IMR-90 (cell line): Measurements from ENCODE around the gene JMY. TPM values are rescaled to one million over a fixed set of nuclear protein-coding genes. Genes with fewer than 3 reads are reported as not detected.

Experiments
- ATAC-seq: fragments of 200-7000 bp; cut with Tn5 transposase; 2 replicates; pipeline ENCODE4 v1.9.1; 2020; ENCODE audit warnings: low read depth, mild to moderate bottlenecking, moderate library complexity
- BruUV-seq: library from RNA; stranded (reverse); fragments of 400-500 nt; replicated peaks from 2 replicates; lab custom pipeline; 2021; lab: Mats Ljungman, UMichigan
- CTCF ChIA-PET: fragments of 300-600 bp; formaldehyde crosslinking; extraction: SDS; loops from one replicate; lab custom pipeline; 2021; ENCODE audit warnings: antibody characterized with exemption; lab: Yijun Ruan, JAX
- POLR2A ChIA-PET: fragments of 300-600 bp; sonication (Branson Sonifier 250); formaldehyde crosslinking; loops from one replicate; lab custom pipeline; 2022; ENCODE audit warnings: antibody characterized with exemption; ENCODE audit not compliant: unreplicated experiment; lab: Charles Lee
- DNase-seq: peaks from one replicate; pipeline ENCODE4 v3.0.0; 2013
- H2AFZ ChIP-seq: replicated peaks from 2 replicates; pipeline ENCODE3; 2013; ENCODE audit warnings: low read length, mild to moderate bottlenecking; ENCODE audit not compliant: poor library complexity
- H2AK5ac ChIP-seq: 2 replicates; pipeline ENCODE4 v1.6.1; 2013; ENCODE audit warnings: low read depth, low read length, inconsistent platforms
- H2AK9ac ChIP-seq: replicated peaks from 2 replicates; pipeline ENCODE3; 2013; ENCODE audit warnings: mild to moderate bottlenecking, low read depth, low read length, moderate library complexity; ENCODE audit not compliant: poor library complexity
- H2BK120ac ChIP-seq: 2 replicates; pipeline ENCODE4 v1.6.1; 2013; ENCODE audit warnings: low read depth, low read length, inconsistent platforms
- H2BK15ac ChIP-seq: 3 replicates; pipeline ENCODE4 v1.6.1; 2013; ENCODE audit warnings: low read depth, low read length, inconsistent platforms
- H2BK20ac ChIP-seq: 2 replicates; pipeline ENCODE4 v1.6.1; 2013; ENCODE audit warnings: low read depth, mild to moderate bottlenecking, inconsistent platforms, low read length, moderate library complexity
- H2BK5ac ChIP-seq: 2 replicates; pipeline ENCODE4 v1.6.1; 2013; ENCODE audit warnings: mild to moderate bottlenecking, low read depth, low read length, inconsistent platforms; ENCODE audit not compliant: poor library complexity, severe bottlenecking
- H3K14ac ChIP-seq: replicated peaks from 2 replicates; pipeline ENCODE4 v1.6.1; 2013; ENCODE audit warnings: low read depth, low read length, inconsistent platforms
- H3K18ac ChIP-seq: 2 replicates; pipeline ENCODE4 v1.6.1; 2013; ENCODE audit warnings: low read depth, low read length, control low read depth
- H3K23ac ChIP-seq: 2 replicates; pipeline ENCODE4 v1.6.1; 2013; ENCODE audit warnings: low read depth, low read length, inconsistent platforms
- H3K27ac ChIP-seq: 2 replicates; pipeline ENCODE4 v1.5.1; 2013; ENCODE audit warnings: mild to moderate bottlenecking, control low read depth, low read length; ENCODE audit not compliant: insufficient read depth
- H3K27me3 ChIP-seq: 2 replicates; pipeline ENCODE4 v1.6.1; 2013; ENCODE audit warnings: low read length; ENCODE audit not compliant: control insufficient read depth, insufficient read depth
- H3K36me3 ChIP-seq: 2 replicates; pipeline ENCODE4 v1.6.1; 2013; ENCODE audit warnings: low read length, mixed read lengths; ENCODE audit not compliant: control insufficient read depth, insufficient read depth
- H3K4ac ChIP-seq: 2 replicates; pipeline ENCODE4 v1.6.1; 2013; ENCODE audit warnings: low read depth, low read length, inconsistent platforms
- H3K4me1 ChIP-seq: 2 replicates; pipeline ENCODE4 v1.6.1; 2013; ENCODE audit warnings: low read length, mixed read lengths; ENCODE audit not compliant: control insufficient read depth, insufficient read depth
- H3K4me2 ChIP-seq: 2 replicates; pipeline ENCODE4 v1.6.1; 2013; ENCODE audit warnings: low read depth, mild to moderate bottlenecking, control low read depth, low read length, moderate library complexity
- H3K4me3 ChIP-seq: 2 replicates; pipeline ENCODE4 v1.5.1; 2013; ENCODE audit warnings: low read depth, mild to moderate bottlenecking, control low read depth, low read length, moderate library complexity; ENCODE audit not compliant: insufficient read depth
- H3K56ac ChIP-seq: 2 replicates; pipeline ENCODE4 v1.6.1; 2013; ENCODE audit warnings: low read length, inconsistent platforms; ENCODE audit not compliant: insufficient read depth; ENCODE audit errors: extremely low read depth
- H3K79me1 ChIP-seq, 2 experiments: 2 replicates each; pipeline ENCODE4 v1.6.1; 2013; ENCODE audit warnings: low read length in 2 of 2, inconsistent platforms in 1 of 2, low read depth in 1 of 2
- H3K9ac ChIP-seq: 2 replicates; pipeline ENCODE4 v1.6.1; 2013; ENCODE audit warnings: low read depth, low read length, control low read depth
- H3K9me1 ChIP-seq: 2 replicates; pipeline ENCODE4 v1.6.1; 2013; ENCODE audit warnings: low read length, inconsistent platforms; ENCODE audit not compliant: insufficient read depth
- H3K9me3 ChIP-seq: 2 replicates; pipeline ENCODE4 v1.6.1; 2013; ENCODE audit warnings: low read length; ENCODE audit not compliant: control insufficient read depth, insufficient read depth
- H4K20me1 ChIP-seq: 2 replicates; pipeline ENCODE4 v1.6.1; 2013; ENCODE audit warnings: low read length, inconsistent platforms; ENCODE audit not compliant: insufficient read depth
- H4K5ac ChIP-seq: 2 replicates; pipeline ENCODE4 v1.6.1; 2013; ENCODE audit warnings: mild to moderate bottlenecking, low read depth, low read length, control low read depth
- H4K8ac ChIP-seq, 2 experiments: 2 replicates each; pipeline ENCODE4 v1.6.1; 2013; ENCODE audit warnings: low read depth in 2 of 2, low read length in 2 of 2, control low read depth in 1 of 2, inconsistent platforms in 1 of 2
- H4K91ac ChIP-seq: 2 replicates; pipeline ENCODE4 v1.6.1; 2013; ENCODE audit warnings: low read depth, low read length, inconsistent platforms; ENCODE audit not compliant: insufficient read depth
- BHLHE40 ChIP-seq: fragments of 150-350 bp; IDR thresholded peaks from 2 replicates; pipeline ENCODE4 v1.6.1; 2016; ENCODE audit warnings: mild to moderate bottlenecking, low read depth, low read length
- CEBPB ChIP-seq: IDR thresholded peaks from 2 replicates; pipeline ENCODE4 v1.6.1; 2012; ENCODE audit warnings: low read depth, low read length, improper control_type of control experiment
- CHD1 ChIP-seq: IDR thresholded peaks from 2 replicates; pipeline ENCODE4 v1.6.1; 2012; ENCODE audit warnings: low read depth, low read length, improper control_type of control experiment
- CTCF ChIP-seq: conservative IDR thresholded peaks from 2 replicates; pipeline ENCODE4 v1.5.1; 2012; ENCODE audit warnings: mild to moderate bottlenecking, low read depth, low read length, improper control_type of control experiment
- ELK1 ChIP-seq: fragments of 150-350 bp; IDR thresholded peaks from 2 replicates; pipeline ENCODE4 v1.6.1; 2016; ENCODE audit warnings: low read depth, mild to moderate bottlenecking, low read length, moderate library complexity, borderline replicate concordance
- FOS ChIP-seq: fragments of 150-350 bp; IDR thresholded peaks from 2 replicates; pipeline ENCODE4 v1.6.1; 2016; ENCODE audit warnings: low read depth, low read length
- MAZ ChIP-seq: IDR thresholded peaks from 2 replicates; pipeline ENCODE4 v1.6.1; 2012; ENCODE audit warnings: low read depth, mild to moderate bottlenecking, low read length, improper control_type of control experiment, moderate library complexity, borderline replicate concordance
- MXI1 ChIP-seq: IDR thresholded peaks from 2 replicates; pipeline ENCODE4 v1.6.1; 2012; ENCODE audit warnings: low read depth, mild to moderate bottlenecking, low read length, moderate library complexity, borderline replicate concordance
- NFE2L2 ChIP-seq: fragments of 150-350 bp; IDR thresholded peaks from 2 replicates; pipeline ENCODE4 v1.6.1; 2016; ENCODE audit warnings: low read depth, mild to moderate bottlenecking, low read length
- POLR2A ChIP-seq: IDR thresholded peaks from 2 replicates; pipeline ENCODE4 v1.6.1; 2012; ENCODE audit warnings: mild to moderate bottlenecking, low read depth, low read length
- RAD21 ChIP-seq: IDR thresholded peaks from 2 replicates; pipeline ENCODE4 v1.6.1; 2012; ENCODE audit warnings: low read length, improper control_type of control experiment
- RFX5 ChIP-seq: IDR thresholded peaks from 2 replicates; pipeline ENCODE4 v1.8.0; 2012; ENCODE audit warnings: low read depth, mild to moderate bottlenecking, low read length, moderate library complexity
- USF2 ChIP-seq: fragments of 150-350 bp; IDR thresholded peaks from 2 replicates; pipeline ENCODE4 v1.6.1; 2017; ENCODE audit warnings: mild to moderate bottlenecking, antibody characterized with exemption, low read length, low read depth
- WGBS, 2 experiments: methylation state at CpG; one replicate each; pipeline versions ENCODE4 v1.1.5 to v1.1.7; 2013; ENCODE audit warnings: missing lambda C conversion rate in 2 of 2; ENCODE audit not compliant: insufficient read length in 1 of 2; ENCODE audit errors: extremely low coverage in 2 of 2; 5-methylcytosine and 5-hydroxymethylcytosine counted together
- dilution Hi-C: fragments of 300-500 bp; cut with HindIII; formaldehyde crosslinking; loops from one replicate; pipeline ENCODE4 v1.14.3; 2018; ENCODE audit warnings: low sequenced_read_pairs; ENCODE audit not compliant: unreplicated experiment
- in situ Hi-C: fragments of 300-500 bp; cut with MboI; formaldehyde crosslinking; loops from 3 replicates; pipeline ENCODE4 v1.14.3; 2019; ENCODE audit warnings: low sequenced_read_pairs, inconsistent platforms, mixed read lengths
- intact Hi-C: fragments of 100-400 bp; cut with micrococcal nuclease; formaldehyde crosslinking; loops from 2 replicates; pipeline ENCODE4 v1.10.0; 2022
- polyA plus RNA-seq, 3 experiments: library from polyadenylated mRNA; depleted of rRNA; stranded (reverse); fragments of >200 nt; gene quantifications; 2 replicates each; pipeline ENCODE4 v1.2.3, GENCODE V29; 2012; ENCODE audit warnings: low replicate concordance in 1 of 3
- total RNA-seq: library from RNA; depleted of rRNA; stranded (reverse); fragments of >200 nt; gene quantifications from 2 replicates; pipeline ENCODE4 v1.2.3, GENCODE V29; 2012

Gene JMY
- total and polyA plus RNA-seq, 2 of the 4 experiments (the other 2 are of a cell fraction) = 1.7 to 3.2 TPM

GRCh38 chr5:79333852-79334557 is 98.1 kb downstream of the JMY start:
- no peak for TF ChIP-seq CTCF
- TF ChIP-seq CEBPB = no peak
- TF ChIP-seq POLR2A = no peak
- no peak for TF ChIP-seq FOS
- no peak for TF ChIP-seq USF2
- TF ChIP-seq NFE2L2 = no peak
- no peak for TF ChIP-seq CHD1
- no peak for TF ChIP-seq MXI1
- no peak for TF ChIP-seq ELK1
- no peak for TF ChIP-seq RFX5
- no peak for TF ChIP-seq RAD21
- TF ChIP-seq MAZ = no peak
- TF ChIP-seq BHLHE40 = no peak
- H3K56ac ChIP-seq = no peak overlapping the region
- CTCF ChIA-PET = interaction anchor here (0.6 kb wide), 1 partner anchor 183 kb away, joined by 3 read pairs; no protein-coding TSS in a partner anchor
- H3K18ac ChIP-seq = no peak overlapping the region
- no peak overlapping the region for H4K8ac ChIP-seq
- no peaks in the 10 kb centered on the region for H4K20me1 ChIP-seq
- ATAC-seq (no peak), DNase-seq (no peak)
- H3K79me1 ChIP-seq = no peaks in the 10 kb centered on the region
- no peaks in the 10 kb centered on the region for H3K9me1 ChIP-seq
- no peaks in the 10 kb centered on the region for H3K36me3 ChIP-seq
- no peak overlapping the region for H2BK5ac ChIP-seq
- intact Hi-C loops = no loop called here
- H3K14ac ChIP-seq = no peak overlapping the region
- H2AK9ac ChIP-seq = no peak overlapping the region
- no peak overlapping the region for H3K9ac ChIP-seq
- no peak overlapping the region for H3K4me3 ChIP-seq
- H3K9me3 ChIP-seq = no peaks in the 10 kb centered on the region
- no peak overlapping the region for H4K91ac ChIP-seq
- H2BK120ac ChIP-seq = no peak overlapping the region
- H3K4me2 ChIP-seq = no peak overlapping the region
- no peak overlapping the region for H2BK15ac ChIP-seq
- no peak overlapping the region for H4K5ac ChIP-seq
- H3K4ac ChIP-seq = no peak overlapping the region
- H2BK20ac ChIP-seq = no peak overlapping the region
- WGBS, 2 experiments = no CpG with 5 or more reads among the region's 10 CpGs
- H3K4me1 ChIP-seq = no peaks in the 10 kb centered on the region
- no peaks in the 10 kb centered on the region for H3K27me3 ChIP-seq
- POLR2A ChIA-PET = no interaction called here
- no peak overlapping the region for H2AK5ac ChIP-seq
- H3K23ac ChIP-seq = no peak overlapping the region
- in situ Hi-C loops = no loop called here
- no TSS peak for BruUV-seq
- no peak overlapping the region for H2AFZ ChIP-seq
- dilution Hi-C loops = no loop called here
- H3K27ac ChIP-seq = no peak overlapping the region
